ENCODE measurements around the gene PAFAH1B1.

- TF ChIP-seq CTCF (conservative IDR thresholded peaks at IDR 0.05; ENCODE audit: low read depth, low read length) (no peak), EZH2 (IDR thresholded peaks at IDR 0.05; ENCODE audit: borderline replicate concordance, low read depth, low read length, poor library complexity, severe bottlenecking) (no peak)
Observed at GRCh38 chr17:2691069-2691871, 97.8 kb downstream of the PAFAH1B1 start.

Data from A673 (cell line).